Right lobe of liver (tissue), 6 donors: ENCODE data around the gene PRR29. TPM values are rescaled to one million over a fixed set of nuclear protein-coding genes. Genes with fewer than 3 reads are reported as not detected.

Experiments used
- ATAC-seq, 4 donors: fragments of 200-7000 bp; cut with Tn5 transposase; one replicate each; pipeline ENCODE4 v1.9.1; 2020; ENCODE audit warnings: mild to moderate bottlenecking in 4 of 4, moderate library complexity in 4 of 4
- DNase-seq, 3 donors: peaks; one replicate each; pipeline ENCODE4 v3.0.0-alpha.2; 2020
- H3K27ac ChIP-seq, 3 donors: fragments of 200-600 bp; one replicate each; pipeline ENCODE4 v1.8.0; 2022
- H3K27me3 ChIP-seq, 2 donors: fragments of 200-600 bp; one replicate each; pipeline ENCODE4 v1.8.0; 2022
- H3K36me3 ChIP-seq, 4 donors: fragments of 200-600 bp; sonication (generic) in 1 of 4; one replicate each; pipeline versions ENCODE4 v1.5.1 to v1.8.0; 2017 to 2022; ENCODE audit warnings: control low read depth in 1 of 4
- H3K4me1 ChIP-seq, 4 donors: fragments of 200-600 bp; sonication (generic) in 1 of 4; one replicate each; pipeline versions ENCODE4 v1.5.1 to v1.8.0; 2017 to 2022; ENCODE audit warnings: control low read depth in 1 of 4
- H3K4me3 ChIP-seq, 3 donors: fragments of 200-600 bp; one replicate each; pipeline ENCODE4 v1.8.0; 2022
- H3K9me3 ChIP-seq, 4 donors: fragments of 200-600 bp; sonication (generic) in 1 of 4; one replicate each; pipeline versions ENCODE4 v1.5.1 to v1.8.0; 2017 to 2022; ENCODE audit warnings: control low read depth in 1 of 4
- CTCF ChIP-seq, 4 donors: fragments of 200-600 bp in 3 of 4; fragments of 450-650 bp in 1 of 4; IDR thresholded peaks; one replicate each; pipeline versions ENCODE4 v1.5.1 to v1.8.0; 2016 to 2022; ENCODE audit warnings: antibody characterized with exemption in 4 of 4, mild to moderate bottlenecking in 2 of 4
- POLR2A ChIP-seq: fragments of 450-650 bp; IDR thresholded peaks from one replicate; pipeline ENCODE4 v1.6.1; 2017; ENCODE audit warnings: antibody characterized with exemption, mild to moderate bottlenecking
- WGBS: methylation state at CpG from one replicate; pipeline ENCODE4 v1.1.6; 2018; ENCODE audit warnings: low coverage, low lambda C conversion rate; ENCODE audit not compliant: insufficient coverage; ENCODE audit errors: missing lambda C conversion rate; 5-methylcytosine and 5-hydroxymethylcytosine counted together
- intact Hi-C, 2 donors: fragments of 100-400 bp; cut with DNase I; formaldehyde crosslinking; loops; one replicate each; pipeline versions ENCODE4 v1.11.2 to v1.14.1; 2022
- long read RNA-seq: library from polyadenylated mRNA; unstranded; transcript quantifications from one replicate; pipeline ENCODE4 v2.0.0, GENCODE V29; 2019
- total RNA-seq, 6 experiments: library from RNA; depleted of rRNA in 2 of 6; stranded (reverse); fragments of >200 nt in 2 of 6; fragmentation: NEBNext Ultra II Directional in 3 of 6; extraction: Animal tissue kit (Norgen Biotek cat#: 25700) in 3 of 6; gene quantifications; one replicate each; pipeline versions ENCODE4 v1.1.0 to v1.2.4, GENCODE V29; 2016 to 2023
- donor health status: DM: no; HTN: yes; CAD: no.
- donor health status: DM: no; HTN: no; CAD: no.
- donor health status: DM: no; HTN: no; CAD: no.
- donor health status: DM: no; HTN: yes; CAD: no.
- donor health status: DM: no; HTN: yes; CAD: no.

PRR29 gene
- under 1 TPM in 3 of 6 experiments, not detected in 3; 0.07 to 0.33 (median 0.12) TPM for total RNA-seq
- long read RNA-seq = 0 reads

DNA sequence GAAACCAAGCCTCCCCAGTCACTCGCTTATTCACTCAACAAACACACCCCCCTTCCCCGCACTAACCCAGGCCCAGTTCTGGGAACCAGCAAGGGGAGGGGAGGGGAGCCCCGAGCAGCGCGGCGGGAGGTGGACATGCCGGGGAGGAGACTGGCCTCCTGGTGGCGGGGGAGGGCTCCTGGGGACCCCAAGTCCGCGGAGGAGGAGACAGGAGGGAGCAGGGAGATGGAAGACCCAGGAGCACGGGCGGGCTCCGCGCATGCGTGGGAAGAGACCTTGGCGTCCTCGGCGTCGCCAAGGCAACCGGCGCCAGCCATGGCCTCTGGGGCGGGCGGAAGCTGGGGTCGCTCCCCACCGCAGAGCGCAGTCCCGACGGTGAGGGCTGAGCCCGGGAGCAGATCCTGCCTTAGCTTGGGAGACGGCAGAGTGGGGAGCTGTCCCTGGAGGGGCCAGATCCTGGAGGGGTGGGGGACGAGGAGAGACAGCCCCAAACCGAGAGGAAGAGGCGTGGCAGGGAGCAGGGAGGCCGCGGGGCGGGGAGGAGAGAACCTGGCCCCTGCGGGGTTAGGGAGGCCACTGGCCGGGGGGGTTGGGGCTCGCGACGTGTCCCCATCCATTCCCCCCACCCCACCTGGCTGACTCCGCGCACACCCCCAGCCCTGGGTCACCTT lies at the start of gene PRR29:
Gene PRR29, plus strand, starts transcription at position 302 of the 671 bp plus-strand sequence. Its CDS starts 14 bp downstream, at position 316.
- Histone ChIP-seq H3K9me3 (no peaks in the 10 kb centered on the region), H3K36me3 (no peaks in the 10 kb centered on the region), H3K4me3 (peak within 1 kb of the TSS; percentile 40 to 55 (median 45)), H3K4me1 (peaks cover 0 to 12% (median 0%) of the 10 kb centered on the region in 4 donors), H3K27ac (peak within 1 kb of the TSS in 1 of 3 donors; percentile 48), H3K27me3 (no peaks in the 10 kb centered on the region)
- DNase-seq (peak; percentile 64 to 81 (median 74)), ATAC-seq (peak; percentile 59 to 75 (median 68))
- TF ChIP-seq CTCF (IDR thresholded peaks at IDR 0.05) (no peak), POLR2A (no peak)
- WGBS = 2% methylated on average over 23 of the region's 43 CpGs
- intact Hi-C loops = no loop called here

DNA sequence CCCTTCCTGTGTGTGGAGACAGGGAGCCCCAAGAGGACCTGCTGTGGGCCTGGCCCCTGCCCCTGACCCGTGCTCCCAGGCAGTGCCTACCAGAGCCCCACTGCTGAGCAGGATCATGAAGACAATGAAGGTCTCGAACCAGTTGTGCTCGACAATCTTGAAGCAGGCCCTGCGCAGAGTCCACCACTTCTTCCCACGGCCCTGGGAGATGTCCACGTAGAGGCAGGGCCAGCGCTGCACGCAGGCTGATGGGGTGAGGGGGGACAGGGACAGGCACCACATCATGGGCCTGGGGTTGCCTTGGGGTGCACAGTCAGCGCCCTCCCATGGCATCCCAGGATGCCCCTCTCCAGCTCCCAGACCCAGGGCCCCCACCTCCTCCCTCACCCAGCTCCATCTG lies 49.6 kb upstream of the PRR29 start:
- no peak for TF ChIP-seq CTCF (IDR thresholded peaks at IDR 0.05)
- TF ChIP-seq POLR2A = no peak
- Histone ChIP-seq H3K27me3 (no peaks in the 10 kb centered on the region), H3K9me3 (no peaks in the 10 kb centered on the region), H3K4me1 (no peaks in the 10 kb centered on the region), H3K27ac (no peak overlapping the region), H3K4me3 (no peak overlapping the region), H3K36me3 (no peaks in the 10 kb centered on the region)
- WGBS = no CpG with 5 or more reads among the region's 9 CpGs
- DNase-seq (no peak), ATAC-seq (no peak)
- intact Hi-C loops = loop anchor here in 1 of 2 donors (10.0 kb wide), 1 partner anchor 56 kb away; no protein-coding TSS in a partner anchor

- H3K4me3 ChIP-seq = no peak overlapping the region
- 60% methylated on average over 10 of the region's 18 CpGs for WGBS
- DNase-seq (no peak), ATAC-seq (no peak)
- H3K9me3 ChIP-seq = no peaks in the 10 kb centered on the region
- H3K27me3 ChIP-seq = no peaks in the 10 kb centered on the region
- intact Hi-C loops = loop anchor here in 1 of 2 donors (10.0 kb wide), 1 partner anchor 55 kb away; no protein-coding TSS in a partner anchor
- TF ChIP-seq POLR2A (no peak), CTCF (IDR thresholded peaks at IDR 0.05) (no peak)
- no peaks in the 10 kb centered on the region for H3K4me1 ChIP-seq
- no peak overlapping the region for H3K27ac ChIP-seq
- no peaks in the 10 kb centered on the region for H3K36me3 ChIP-seq
Measured at GRCh38 chr17:63949576-63950250, 48.4 kb upstream of the PRR29 start.

- Histone ChIP-seq H3K36me3 (no peaks in the 10 kb centered on the region), H3K9me3 (no peaks in the 10 kb centered on the region), H3K4me3 (no peak overlapping the region), H3K4me1 (no peaks in the 10 kb centered on the region), H3K27me3 (no peaks in the 10 kb centered on the region), H3K27ac (no peak overlapping the region)
- peak in 1 of 3 donors; percentile 55 for DNase-seq
- intact Hi-C loops = no loop called here
- peak; percentile 54 to 67 (median 64) for ATAC-seq
- 30% methylated on average over 6 of the region's 29 CpGs for WGBS
- peak; percentile 40 to 75 (median 60) for TF ChIP-seq CTCF (IDR thresholded peaks at IDR 0.05)
- no peak for TF ChIP-seq POLR2A
Measured at GRCh38 chr17:63950940-63951907, 46.9 kb upstream of the PRR29 start.
